Motor neuron (in vitro differentiated cells): ENCODE results near the gene VAPA. TPM values are rescaled to one million over a fixed set of nuclear protein-coding genes. Genes with fewer than 3 reads are reported as not detected.
"Not testable (repeated sequence)": the region's sequence is repeated elsewhere in the genome, so short reads cannot be mapped to it uniquely, and the experiment has no call there.

Source experiments
- ATAC-seq, 8 experiments: fragments of 200-7000 bp; cut with Tn5 transposase; replicated peaks in 6 of 8; 2 replicates each; pipeline ENCODE4 v1.8.0; 2021; ENCODE audit warnings: mild to moderate bottlenecking in 8 of 8, moderate library complexity in 8 of 8
- H3K27ac ChIP-seq, 2 donors: fragments of 250-450 bp; sonication (Bioruptor Pico); 2 replicates each; pipeline ENCODE4 v1.9.0; 2021; ENCODE audit warnings: antibody characterized with exemption in 2 of 2, mild to moderate bottlenecking in 2 of 2, moderate library complexity in 1 of 2
- H3K4me1 ChIP-seq, 2 donors: fragments of 250-450 bp; sonication (Bioruptor Pico); replicated peaks in 1 of 2; 2 replicates each; pipeline ENCODE4 v1.6.1; 2021; ENCODE audit warnings: antibody characterized with exemption in 2 of 2, mild to moderate bottlenecking in 2 of 2, moderate library complexity in 1 of 2
- H3K4me3 ChIP-seq, 5 donors: fragments of 250-450 bp; sonication (Bioruptor Pico); 2 replicates each; pipeline ENCODE4 v1.9.0; 2021; ENCODE audit warnings: antibody characterized with exemption in 5 of 5, mild to moderate bottlenecking in 5 of 5, moderate library complexity in 4 of 5
- WGBS, 10 experiments: fragments of 450-650 bp; shearing (Covaris generic); methylation state at CpG; one replicate each; pipeline ENCODE4 v1.0.0; 2022; 5-methylcytosine and 5-hydroxymethylcytosine counted together
- in situ Hi-C, 9 experiments: fragments of 400-800 bp; cut with MboI; loops; one replicate each; pipeline ENCODE4 v1.15.0; 2021; ENCODE audit warnings: low sequenced_read_pairs in 9 of 9, low pct_unique_long_range_greater_than_20kb in 2 of 9; ENCODE audit not compliant: unreplicated experiment in 9 of 9
- total RNA-seq, 8 experiments: library from RNA; unstranded; fragments of 300-600 nt; gene quantifications; 2 replicates each; pipeline versions ENCODE4 v1.2.3 to v1.2.4, GENCODE V29; 2022

Gene VAPA
- total RNA-seq, 8 experiments from 2014 or later: 81.6 to 188 (median 123) TPM

DNA sequence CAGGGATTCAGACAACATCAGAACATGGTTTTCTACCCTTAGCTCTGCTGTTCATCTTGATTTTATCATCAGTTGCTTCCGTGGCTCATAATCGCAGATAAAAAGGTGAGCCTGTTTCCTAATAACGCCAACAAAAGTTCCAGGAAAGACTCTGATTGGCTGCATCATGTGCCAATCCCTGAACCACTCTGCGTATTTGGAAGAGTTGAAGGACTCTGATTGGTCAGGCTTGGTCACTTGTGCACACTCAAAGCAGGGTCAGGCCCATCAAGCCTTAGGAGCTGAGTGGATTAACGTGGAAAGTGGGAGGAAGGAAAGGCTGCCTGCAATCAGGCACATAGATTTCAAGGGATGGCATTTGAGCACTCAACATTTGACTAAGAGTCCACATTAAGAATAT is 16.7 kb upstream of the VAPA start:
- H3K27ac ChIP-seq: no peak overlapping the region
- in situ Hi-C loops: no loop called here
- no peaks in the 10 kb centered on the region for H3K4me1 ChIP-seq
- H3K4me3 ChIP-seq: no peak overlapping the region
- 74 to 100% (median 96%) methylated on average over 1 to 5 of the region's 5 CpGs; no CpG with 5 or more reads in 1 of the 10 experiments for WGBS, 10 experiments
- ATAC-seq: no peak

DNA sequence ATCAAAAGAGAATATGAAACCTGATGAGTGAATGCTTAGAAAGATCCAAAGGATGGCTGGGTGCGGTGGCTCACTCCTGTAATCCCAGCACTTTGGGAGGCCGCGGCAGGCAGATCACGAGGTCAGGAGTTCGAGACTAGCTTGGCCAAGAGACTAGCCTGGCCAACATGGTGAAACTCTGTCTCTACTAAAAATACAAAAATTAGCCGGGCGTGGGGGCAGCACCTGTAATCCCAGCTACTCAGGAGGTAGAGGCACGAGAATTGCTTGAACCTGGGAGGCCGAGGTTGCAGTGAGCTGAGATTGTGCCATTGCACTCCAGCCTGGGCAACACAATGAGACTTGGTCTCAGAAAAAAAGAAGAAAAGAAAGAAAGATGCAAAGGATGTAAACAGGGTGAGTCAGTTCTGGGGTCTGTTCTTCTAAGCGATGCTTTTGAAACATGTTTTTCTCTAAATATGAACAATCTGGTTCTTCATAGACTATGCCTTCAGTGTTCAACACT is 16.0 kb upstream of the VAPA start:
- WGBS, 10 experiments: 82 to 100% (median 90%) methylated on average over 2 to 10 of the region's 10 CpGs; no CpG with 5 or more reads in 2 of the 10 experiments
- in situ Hi-C loops, H3K4me1 ChIP-seq, H3K4me3 ChIP-seq, H3K27ac ChIP-seq, ATAC-seq: not testable (repeated sequence)

DNA sequence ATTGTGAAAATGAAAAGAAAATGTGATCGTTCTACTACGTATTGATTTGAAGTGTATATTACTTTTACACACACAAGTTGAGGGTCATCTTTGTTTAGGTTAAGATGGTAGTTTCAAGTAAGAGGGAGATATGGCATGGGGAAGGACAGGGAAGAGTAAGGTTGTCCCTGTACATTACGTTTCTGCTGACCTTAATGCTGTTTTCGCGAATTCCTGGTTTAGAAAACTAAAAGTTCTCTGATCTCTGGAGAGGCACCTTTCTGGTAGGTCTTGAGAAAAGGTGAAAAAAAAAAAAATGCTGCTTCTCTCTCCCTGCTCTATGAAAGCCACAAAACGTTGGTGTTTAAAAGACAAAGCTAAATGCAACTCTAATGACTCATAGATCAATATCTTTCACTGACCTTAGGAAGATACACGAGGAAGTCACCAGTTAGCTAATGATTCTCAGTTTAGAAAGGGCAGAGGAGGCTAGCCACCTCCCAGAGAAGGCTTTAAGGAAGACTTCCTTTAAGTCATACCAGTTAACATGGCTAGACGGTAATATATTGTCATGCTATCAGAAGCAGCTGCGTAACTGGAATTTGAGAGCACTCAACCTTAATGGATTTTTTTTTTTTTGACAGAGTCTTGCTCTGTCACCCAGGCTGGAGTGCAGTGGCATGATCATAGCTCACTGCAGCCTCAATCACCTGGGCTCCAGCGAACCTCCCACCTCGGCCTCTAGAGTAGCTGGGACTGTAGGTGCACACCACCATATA is 14.8 kb upstream of the VAPA start:
- H3K4me3 ChIP-seq: no peak overlapping the region
- H3K27ac ChIP-seq: no peak overlapping the region
- peaks cover 0 to 3% of the 10 kb centered on the region in 2 donors for H3K4me1 ChIP-seq
- 40 to 93% (median 65%) methylated on average over 2 to 11 of the region's 11 CpGs for WGBS, 10 experiments
- in situ Hi-C loops: no loop called here
- peak in 7 of 8 experiments; percentile 39 to 98 (median 97) for ATAC-seq

DNA sequence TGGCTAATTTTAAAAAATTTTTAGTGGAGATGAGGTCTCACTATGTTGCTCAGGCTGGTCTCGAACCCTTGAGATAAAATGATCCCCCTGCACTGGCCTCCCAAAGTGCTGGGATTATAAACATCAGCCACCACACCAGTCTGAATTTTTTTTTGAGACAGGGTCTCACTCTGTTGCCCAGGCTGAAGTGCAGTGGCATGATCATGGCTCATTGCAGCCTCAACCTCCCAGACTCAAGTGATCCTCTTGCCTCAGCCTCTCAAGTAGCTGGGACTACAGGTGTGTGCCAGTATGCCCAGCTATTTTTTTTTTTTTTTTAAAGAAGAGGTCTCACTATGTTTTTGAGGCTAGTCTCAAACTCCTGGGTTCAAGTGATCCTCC is 14.3 kb upstream of the VAPA start:
- H3K27ac ChIP-seq, in situ Hi-C loops, ATAC-seq, H3K4me3 ChIP-seq, H3K4me1 ChIP-seq: not testable (repeated sequence)
- 80 to 100% (median 86%) methylated on average over 1 of the region's 1 CpG; no CpG with 5 or more reads in 7 of the 10 experiments for WGBS, 10 experiments

DNA sequence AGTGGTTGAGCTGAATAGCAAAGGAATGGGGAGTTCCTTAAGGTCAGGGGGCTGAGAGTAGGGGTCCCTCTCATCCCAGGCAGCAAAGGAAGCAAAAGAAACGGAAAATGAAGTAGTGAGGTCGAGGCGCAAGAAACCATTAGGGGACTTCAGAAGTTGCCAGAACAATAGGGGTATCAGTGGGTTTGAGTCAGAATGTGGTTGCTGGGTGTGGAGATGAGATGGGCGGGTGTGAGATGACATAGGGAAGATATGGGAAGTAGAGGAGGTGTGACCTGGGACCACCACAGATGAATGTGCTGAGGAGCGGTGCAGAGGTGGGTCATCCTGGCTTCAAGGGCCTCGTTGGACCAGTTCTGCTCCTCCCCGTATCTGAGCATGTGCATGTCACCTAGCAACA is 13.1 kb upstream of the VAPA start:
- no peak overlapping the region for H3K4me3 ChIP-seq
- H3K27ac ChIP-seq: no peak overlapping the region
- WGBS, 10 experiments: 78 to 98% (median 90%) methylated on average over 2 to 7 of the region's 7 CpGs; no CpG with 5 or more reads in 1 of the 10 experiments
- no peak for ATAC-seq
- H3K4me1 ChIP-seq: peaks cover 5 to 7% of the 10 kb centered on the region in 2 donors
- in situ Hi-C loops: no loop called here

DNA sequence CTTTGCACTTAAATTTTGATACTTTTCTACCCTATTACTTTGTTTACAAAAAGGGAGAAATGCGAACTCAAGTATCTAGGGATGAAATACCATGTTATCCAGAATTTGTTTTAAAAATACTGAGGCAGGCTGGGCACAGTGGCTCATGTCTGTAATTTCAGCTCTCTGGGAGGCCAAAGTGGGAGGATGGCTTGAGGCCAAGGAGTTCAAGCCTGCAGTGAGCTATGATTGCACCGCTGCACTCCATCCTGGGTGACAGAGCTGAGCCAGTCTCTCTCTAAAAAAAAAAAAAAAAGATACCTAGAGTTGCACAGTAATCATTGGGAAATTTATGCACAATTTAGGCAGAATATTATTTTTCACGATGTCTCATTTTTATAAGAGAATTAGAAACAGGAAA is 12.4 kb upstream of the VAPA start:
- WGBS, 10 experiments: 77 to 100% (median 94%) methylated on average over 1 to 3 of the region's 3 CpGs
- H3K4me3 ChIP-seq: no peak overlapping the region
- in situ Hi-C loops: no loop called here
- peaks cover 6 to 7% of the 10 kb centered on the region in 2 donors for H3K4me1 ChIP-seq
- no peak overlapping the region for H3K27ac ChIP-seq
- ATAC-seq: no peak

DNA sequence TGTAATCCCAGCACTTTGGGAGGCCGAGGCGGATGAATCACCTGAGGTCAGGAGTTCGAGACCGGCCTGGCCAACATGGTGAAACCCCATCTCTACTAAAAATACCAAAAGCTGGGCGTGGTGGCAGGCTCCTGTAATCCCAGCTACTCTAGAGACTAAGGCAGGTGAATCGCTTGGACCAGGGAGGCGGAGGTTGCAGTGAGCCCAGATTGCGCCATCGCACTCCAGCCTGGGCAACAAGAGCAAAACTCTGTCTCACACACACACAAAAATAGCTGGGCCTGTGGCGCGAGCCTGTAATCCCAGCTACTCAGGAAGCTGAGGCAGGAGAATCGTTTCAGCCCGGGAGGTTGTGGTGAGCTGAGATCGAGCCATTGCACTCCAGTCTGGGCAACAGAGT is 11.6 kb upstream of the VAPA start:
- H3K27ac ChIP-seq, H3K4me3 ChIP-seq, ATAC-seq, H3K4me1 ChIP-seq, in situ Hi-C loops: not testable (repeated sequence)
- 67 to 100% (median 93%) methylated on average over 2 to 11 of the region's 14 CpGs; no CpG with 5 or more reads in 1 of the 10 experiments for WGBS, 10 experiments

DNA sequence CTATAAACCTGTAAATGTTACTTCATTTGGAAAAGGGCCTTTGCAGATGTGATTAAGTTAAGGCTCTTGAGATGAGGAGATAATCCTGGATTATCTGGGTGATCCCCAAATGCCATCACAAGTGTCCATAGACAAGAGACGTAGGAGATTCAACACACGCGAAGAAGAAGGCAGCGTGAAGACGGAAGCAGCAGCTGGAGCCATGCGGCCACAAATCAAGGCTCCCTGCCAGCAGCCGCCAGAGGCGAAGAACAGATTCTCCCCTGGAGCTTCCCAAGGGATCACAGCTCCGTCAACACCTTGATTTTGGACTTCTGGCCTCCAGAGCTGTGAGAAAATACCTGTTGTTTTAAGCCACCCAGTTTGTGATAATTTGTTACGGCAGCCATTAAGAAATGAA is 11.0 kb upstream of the VAPA start:
- Histone ChIP-seq H3K4me1 (peaks cover 6 to 7% of the 10 kb centered on the region in 2 donors), H3K4me3 (no peak overlapping the region), H3K27ac (no peak overlapping the region)
- WGBS, 10 experiments: 18 to 100% (median 82%) methylated on average over 1 to 8 of the region's 10 CpGs; no CpG with 5 or more reads in 1 of the 10 experiments
- in situ Hi-C loops: no loop called here
- no peak for ATAC-seq

DNA sequence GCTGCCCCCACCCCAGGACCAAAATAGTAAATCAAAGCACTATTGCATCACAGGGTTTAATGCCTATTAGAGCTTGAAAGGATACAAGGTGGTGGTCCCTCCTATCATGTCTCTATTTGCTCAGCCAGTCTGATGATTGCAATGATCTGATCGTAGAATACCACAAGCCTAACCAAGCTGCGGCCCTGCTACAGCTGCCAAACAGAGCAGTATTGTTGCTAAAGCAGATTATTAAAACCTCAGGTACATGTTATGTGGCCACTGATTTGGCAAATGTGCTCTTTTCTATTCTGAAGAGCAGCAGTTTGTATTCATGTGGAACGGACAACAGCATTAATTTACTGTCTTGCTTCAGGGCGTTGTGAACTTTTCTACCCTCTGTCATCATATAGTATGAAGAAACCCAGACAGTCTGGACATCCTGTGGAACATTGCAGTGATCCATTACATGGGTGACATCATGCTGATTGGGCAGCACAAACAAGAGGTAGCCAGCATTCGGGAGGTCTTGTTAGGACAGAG is 8.4 kb upstream of the VAPA start:
- 25 to 100% (median 72%) methylated on average over 1 to 4 of the region's 5 CpGs; no CpG with 5 or more reads in 2 of the 10 experiments for WGBS, 10 experiments
- in situ Hi-C loops: no loop called here
- peak in 7 of 8 experiments; percentile 50 to 88 (median 74) for ATAC-seq
- H3K4me3 ChIP-seq: no peak overlapping the region
- peaks cover 6 to 7% of the 10 kb centered on the region in 2 donors for H3K4me1 ChIP-seq
- no peak overlapping the region for H3K27ac ChIP-seq

DNA sequence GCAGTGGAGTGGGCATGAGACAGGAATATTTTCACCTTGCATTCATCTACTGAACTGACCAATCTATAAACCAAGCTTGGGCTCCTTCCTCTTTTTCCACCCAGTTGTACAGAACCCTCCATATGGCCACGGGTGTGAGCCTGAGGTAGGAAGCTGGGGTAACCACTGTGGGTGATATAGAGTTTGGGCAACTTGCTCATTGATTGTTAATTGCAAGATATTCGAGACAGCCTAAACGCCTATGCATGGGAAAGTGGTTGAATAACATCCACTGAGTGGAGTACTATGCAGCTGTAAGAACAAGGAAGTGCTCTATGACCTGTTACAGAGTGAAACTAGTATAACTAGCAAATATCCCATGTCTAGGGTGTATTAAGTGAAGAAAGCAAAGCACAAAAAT is 7.3 kb upstream of the VAPA start:
- in situ Hi-C loops: no loop called here
- ATAC-seq: no peak
- 49 to 100% (median 79%) methylated on average over 1 to 3 of the region's 3 CpGs; no CpG with 5 or more reads in 1 of the 10 experiments for WGBS, 10 experiments
- Histone ChIP-seq H3K27ac (no peak overlapping the region), H3K4me3 (no peak overlapping the region), H3K4me1 (peaks cover 6 to 7% of the 10 kb centered on the region in 2 donors)

DNA sequence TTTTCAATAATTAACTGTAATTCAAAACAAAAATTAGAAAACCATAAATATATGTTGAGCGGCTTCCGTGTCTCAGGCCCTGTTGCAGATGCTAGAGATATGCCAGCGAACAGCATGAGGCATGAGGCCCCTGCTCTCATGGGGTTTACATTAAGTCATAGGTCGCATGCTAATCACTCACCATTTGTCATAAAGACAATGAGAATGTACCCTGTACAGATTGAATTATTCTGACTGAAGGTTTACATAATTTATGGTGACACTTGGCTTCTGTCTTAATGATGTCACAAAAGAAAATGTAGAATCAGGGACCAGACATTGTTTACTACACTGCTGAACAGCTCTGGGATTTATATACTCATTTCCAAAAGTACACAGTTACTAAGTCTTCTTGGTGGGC is 5.9 kb upstream of the VAPA start:
- Histone ChIP-seq H3K4me1 (peaks cover 5 to 6% of the 10 kb centered on the region in 2 donors), H3K27ac (no peak overlapping the region), H3K4me3 (no peak overlapping the region)
- WGBS, 10 experiments: 53 to 100% (median 73%) methylated on average over 1 to 4 of the region's 4 CpGs; no CpG with 5 or more reads in 1 of the 10 experiments
- in situ Hi-C loops: no loop called here
- ATAC-seq: peak in 5 of 8 experiments; percentile 22 to 49 (median 39)

DNA sequence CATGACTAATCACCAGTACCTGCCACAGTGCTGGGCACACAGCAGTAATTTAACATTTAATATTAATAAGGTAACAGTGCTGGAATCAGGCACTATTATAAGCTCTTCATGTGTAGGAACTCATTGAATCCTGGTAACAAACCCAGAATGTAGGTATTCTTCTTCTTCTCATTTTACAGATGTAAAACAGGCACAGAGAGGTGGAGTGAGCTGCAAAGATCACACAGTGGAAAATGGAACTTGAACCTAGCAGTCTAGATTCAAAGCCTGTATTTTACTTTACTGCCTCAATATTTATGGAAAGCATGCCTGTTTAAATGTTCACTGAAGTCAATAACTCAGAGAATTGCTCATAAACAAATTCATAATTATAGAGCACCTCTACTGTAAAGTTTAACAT is 3.7 kb upstream of the VAPA start:
- Histone ChIP-seq H3K4me3 (no peak overlapping the region), H3K4me1 (peaks cover 4 to 6% of the 10 kb centered on the region in 2 donors), H3K27ac (no peak overlapping the region)
- no peak for ATAC-seq
- in situ Hi-C loops: no loop called here

DNA sequence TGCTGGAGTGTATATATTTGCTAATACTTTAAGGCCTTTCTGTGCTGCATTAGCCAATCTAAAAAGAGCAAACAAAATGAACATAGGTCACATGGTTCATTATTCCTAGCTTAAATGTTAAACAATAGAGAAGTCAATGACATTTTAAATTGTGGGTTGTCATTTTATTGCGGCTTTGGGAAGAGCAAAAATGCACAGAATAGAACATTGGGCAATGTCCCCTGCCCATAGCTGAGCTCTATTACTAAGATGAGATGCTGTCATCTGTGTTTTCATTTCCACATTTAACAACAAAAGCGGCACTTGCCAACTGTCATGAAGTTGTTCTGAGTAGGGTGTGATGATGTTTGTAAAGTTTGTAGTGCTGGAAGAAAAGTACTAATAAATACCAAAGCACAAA is 3.2 kb upstream of the VAPA start:
- H3K4me3 ChIP-seq: no peak overlapping the region
- 59 to 100% (median 93%) methylated on average over 1 to 2 of the region's 2 CpGs; no CpG with 5 or more reads in 1 of the 10 experiments for WGBS, 10 experiments
- peaks cover 0 to 2% of the 10 kb centered on the region in 2 donors for H3K4me1 ChIP-seq
- H3K27ac ChIP-seq: no peak overlapping the region
- no peak for ATAC-seq
- in situ Hi-C loops: no loop called here
